Vein endothelial cell (primary cell): ENCODE measurements around the gene MYBPH. TPM values are rescaled to one million over a fixed set of nuclear protein-coding genes. Genes with fewer than 3 reads are reported as not detected.

Experiments
- total RNA-seq: library from RNA; depleted of rRNA; stranded (reverse); fragments of >200 nt; gene quantifications from 2 replicates; pipeline ENCODE4 v1.2.3, GENCODE V29; 2012

Gene MYBPH, protein sequence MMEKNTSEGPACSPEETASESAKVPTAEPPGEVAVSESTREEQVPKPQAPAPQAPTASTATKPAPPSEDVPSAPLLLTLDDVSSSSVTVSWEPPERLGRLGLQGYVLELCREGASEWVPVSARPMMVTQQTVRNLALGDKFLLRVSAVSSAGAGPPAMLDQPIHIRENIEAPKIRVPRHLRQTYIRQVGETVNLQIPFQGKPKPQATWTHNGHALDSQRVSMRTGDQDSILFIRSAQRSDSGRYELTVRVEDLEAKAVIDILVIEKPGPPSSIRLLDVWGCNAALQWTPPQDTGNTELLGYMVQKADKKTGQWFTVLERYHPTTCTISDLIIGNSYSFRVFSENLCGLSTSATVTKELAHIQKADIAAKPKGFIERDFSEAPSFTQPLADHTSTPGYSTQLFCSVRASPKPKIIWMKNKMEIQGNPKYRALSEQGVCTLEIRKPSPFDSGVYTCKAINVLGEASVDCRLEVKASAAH
- total RNA-seq: not detected in 2 replicates

DNA sequence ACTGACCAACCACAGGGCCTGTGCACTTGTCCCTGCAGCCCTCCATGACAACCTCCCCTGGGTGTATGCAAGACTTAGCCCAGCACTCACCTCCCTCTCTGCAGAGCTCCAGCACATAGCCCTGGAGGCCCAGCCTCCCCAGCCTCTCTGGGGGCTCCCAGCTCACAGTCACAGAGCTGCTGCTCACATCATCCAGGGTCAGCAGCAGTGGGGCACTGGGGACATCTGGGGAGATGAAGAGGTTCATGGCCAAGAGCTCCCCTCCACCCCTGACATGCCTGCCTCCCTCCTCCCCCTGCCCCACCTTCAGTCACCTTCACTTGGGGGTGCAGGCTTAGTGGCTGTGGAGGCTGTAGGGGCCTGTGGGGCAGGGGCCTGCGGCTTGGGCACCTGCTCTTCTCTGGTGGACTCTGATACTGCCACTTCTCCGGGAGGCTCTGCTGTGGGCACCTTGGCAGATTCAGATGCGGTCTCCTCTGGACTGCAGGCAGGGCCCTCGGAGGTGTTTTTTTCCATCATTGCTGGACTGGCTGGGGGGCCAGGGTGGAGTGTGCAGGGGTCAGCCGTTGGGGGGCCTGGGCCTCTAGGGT, at the start of gene MYBPH:
Gene MYBPH (minus strand): TSS at position 590 of the 590 bp plus-strand sequence. CDS start 71 bp downstream, at position 519.

GRCh38 chr1:203186446-203187303, 11.0 kb upstream of the MYBPH start, which contains the start of gene CHI3L1:
Gene CHI3L1, minus strand, starts transcription at chr1:203186704. Its CDS starts 81 bp downstream, at chr1:203186623.

GRCh38 chr1:203127666-203128430, 47.8 kb downstream of the MYBPH start, which contains the start of gene ADORA1:
Gene ADORA1, plus strand, starts transcription at chr1:203127726. Its CDS starts 1,116 bp downstream, at chr1:203128842.

Other genes starting within 250 kb of the MYBPH start
- gene KLHL12, start 248.6 kb downstream of the MYBPH start, total RNA-seq: 23.8 and 24.5 TPM in 2 replicates
- 139 and 140 TPM in 2 replicates for gene ADIPOR1, start 217.5 kb downstream of the MYBPH start, total RNA-seq
- 25.4 and 36.9 TPM in 2 replicates for gene CYB5R1, start 208.6 kb downstream of the MYBPH start, total RNA-seq
- gene TMEM183A, start 168.5 kb downstream of the MYBPH start, total RNA-seq: 113 and 126 TPM in 2 replicates
- gene PPFIA4, start 149.3 kb downstream of the MYBPH start, total RNA-seq: under 0.01 and 0.65 TPM in 2 replicates
- gene MYOG, start 89.8 kb downstream of the MYBPH start, total RNA-seq: not detected in 2 replicates
- gene ADORA1, start 48.1 kb downstream of the MYBPH start, total RNA-seq: not detected in 2 replicates
- under 0.01 TPM in 1 of 2 replicates, not detected in the other for gene CHI3L1, start 10.9 kb upstream of the MYBPH start, total RNA-seq
- gene CHIT1, start 53.8 kb upstream of the MYBPH start, total RNA-seq: not detected in 2 replicates
- 66.9 and 77.1 TPM in 2 replicates for gene BTG2, start 129.7 kb upstream of the MYBPH start, total RNA-seq
- 0.19 and 0.33 TPM in 2 replicates for gene FMOD, start 175.3 kb upstream of the MYBPH start, total RNA-seq